MG63 (cell line): Measurements from ENCODE around the gene MET. TPM values are rescaled to one million over a fixed set of nuclear protein-coding genes. Genes with fewer than 3 reads are reported as not detected.
"Not testable (repeated sequence)": the region's sequence is repeated elsewhere in the genome, so short reads cannot be mapped to it uniquely, and the experiment has no call there.

Experiments used
- DNase-seq: peaks from one replicate; pipeline ENCODE4 v3.0.0-alpha.2; 2020
- H3K27me3 ChIP-seq: fragments of 250-450 bp; sonication (Bioruptor Pico); 2 replicates; pipeline ENCODE4 v1.5.1; 2020; ENCODE audit warnings: mild to moderate bottlenecking, moderate library complexity
- H3K36me3 ChIP-seq: fragments of 250-450 bp; sonication (Bioruptor Pico); 2 replicates; pipeline ENCODE4 v1.5.1; 2020; ENCODE audit warnings: mild to moderate bottlenecking, moderate library complexity
- H3K4me3 ChIP-seq: fragments of 250-450 bp; sonication (Bioruptor Pico); 2 replicates; pipeline ENCODE4 v1.5.1; 2020; ENCODE audit warnings: mild to moderate bottlenecking, moderate library complexity
- H3K9me3 ChIP-seq: fragments of 250-450 bp; sonication (Bioruptor Pico); 2 replicates; pipeline ENCODE4 v1.5.1; 2020; ENCODE audit warnings: mild to moderate bottlenecking, moderate library complexity
- total RNA-seq: library from RNA; depleted of rRNA; stranded (reverse); fragments of >200 nt; shearing (Covaris generic); gene quantifications from 2 replicates; pipeline ENCODE4 v1.2.3, GENCODE V29; 2014; ENCODE audit warnings: low replicate concordance

MET gene
- total RNA-seq, 1 experiment from 2014 or later, result 46.7 TPM

GRCh38 chr7:116797612-116798011, 125.6 kb downstream of the MET start:
- Histone ChIP-seq H3K9me3 (no peaks in the 10 kb centered on the region), H3K4me3 (no peak overlapping the region), H3K36me3 (peaks cover 23% of the 10 kb centered on the region), H3K27me3 (no peaks in the 10 kb centered on the region)
- peak; percentile 28 for DNase-seq

- H3K36me3 ChIP-seq, result peaks cover 23% of the 10 kb centered on the region
- H3K9me3 ChIP-seq, result no peaks in the 10 kb centered on the region
- no peaks in the 10 kb centered on the region for H3K27me3 ChIP-seq
- no peak for DNase-seq
- no peak overlapping the region for H3K4me3 ChIP-seq
Measured at GRCh38 chr7:116798232-116798631, 126.2 kb downstream of the MET start.

GRCh38 chr7:116799916-116800315, 127.9 kb downstream of the MET start:
- no peaks in the 10 kb centered on the region for H3K27me3 ChIP-seq
- no peaks in the 10 kb centered on the region for H3K9me3 ChIP-seq
- H3K4me3 ChIP-seq, result no peak overlapping the region
- peak; percentile 30 for DNase-seq
- H3K36me3 ChIP-seq, result peaks cover 23% of the 10 kb centered on the region

- H3K4me3 ChIP-seq, result no peak overlapping the region
- DNase-seq, result no peak
- H3K27me3 ChIP-seq, result no peaks in the 10 kb centered on the region
- no peaks in the 10 kb centered on the region for H3K9me3 ChIP-seq
- H3K36me3 ChIP-seq, result peaks cover 18% of the 10 kb centered on the region
Measured at GRCh38 chr7:116800594-116800993, 128.6 kb downstream of the MET start.

DNA sequence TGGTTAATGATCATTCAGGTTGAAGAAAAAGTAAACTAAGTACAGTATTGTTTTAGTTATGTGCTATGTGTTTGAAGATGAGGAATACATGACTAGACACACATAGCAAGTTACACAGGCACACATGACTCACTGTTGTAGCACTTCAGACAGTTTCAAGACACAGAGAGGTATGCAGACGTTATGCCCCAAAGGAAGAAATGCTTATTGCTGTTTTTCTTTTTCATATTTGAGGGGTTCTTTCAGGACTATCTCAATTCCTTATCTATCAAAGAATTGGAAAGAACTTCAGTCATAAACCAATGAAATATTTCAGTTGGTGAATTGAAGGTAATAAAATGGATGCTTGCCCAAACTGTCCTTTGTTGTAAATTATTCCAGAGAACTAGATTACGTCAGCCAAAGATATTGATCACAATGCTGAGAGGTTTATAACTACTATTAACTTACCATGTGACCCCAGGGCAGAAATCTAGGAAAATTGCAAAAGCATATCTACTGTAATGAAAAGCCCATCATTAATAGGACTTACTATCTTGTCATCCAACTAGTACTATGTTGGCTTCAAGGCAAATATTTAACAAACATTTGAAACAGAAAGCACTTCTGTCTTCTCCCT, 129.2 kb downstream of the MET start:
- Histone ChIP-seq H3K36me3 (peaks cover 12% of the 10 kb centered on the region), H3K9me3 (no peaks in the 10 kb centered on the region), H3K4me3 (no peak overlapping the region), H3K27me3 (no peaks in the 10 kb centered on the region)
- DNase-seq, result peak; percentile 11

- Histone ChIP-seq H3K9me3 (no peaks in the 10 kb centered on the region), H3K27me3 (no peaks in the 10 kb centered on the region), H3K4me3 (no peak overlapping the region), H3K36me3 (peaks cover 7% of the 10 kb centered on the region)
- DNase-seq, result peak; percentile 45
Measured at GRCh38 chr7:116802144-116802745, 130.2 kb downstream of the MET start.

DNA sequence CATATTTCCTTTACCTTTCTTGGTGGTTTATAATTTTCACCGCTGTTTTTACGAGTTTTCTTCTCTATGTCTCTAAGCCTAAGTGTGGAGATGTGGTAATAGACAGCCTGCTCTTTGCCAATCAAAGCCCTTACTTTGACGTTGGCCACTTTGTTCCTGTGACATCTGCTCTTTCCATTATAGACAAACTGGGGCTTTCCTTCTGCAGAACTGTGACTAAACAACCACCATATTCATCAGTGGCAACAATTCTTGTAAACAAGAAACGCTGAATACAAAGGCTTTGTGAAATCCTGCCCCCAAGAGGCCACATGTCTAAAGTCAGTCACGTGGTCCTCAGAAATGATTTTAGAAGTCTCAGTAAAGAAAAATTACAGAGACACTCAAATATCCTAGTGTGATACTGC, 130.8 kb downstream of the MET start:
- Histone ChIP-seq H3K4me3 (no peak overlapping the region), H3K27me3 (no peaks in the 10 kb centered on the region)
- peak; percentile 37 for DNase-seq

GRCh38 chr7:116804471-116804870, 132.5 kb downstream of the MET start:
- Histone ChIP-seq H3K27me3 (no peaks in the 10 kb centered on the region), H3K4me3 (no peak overlapping the region), H3K9me3 (no peaks in the 10 kb centered on the region), H3K36me3 (no peaks in the 10 kb centered on the region)
- DNase-seq, result no peak

More for the DNA sequence above, 130.8 kb downstream of the MET start:
- peaks cover 7% of the 10 kb centered on the region for H3K36me3 ChIP-seq
- H3K9me3 ChIP-seq, result no peaks in the 10 kb centered on the region

GRCh38 chr7:116805100-116805544, 133.1 kb downstream of the MET start:
- no peaks in the 10 kb centered on the region for H3K27me3 ChIP-seq
- H3K4me3 ChIP-seq, result no peak overlapping the region
- no peaks in the 10 kb centered on the region for H3K9me3 ChIP-seq
- no peaks in the 10 kb centered on the region for H3K36me3 ChIP-seq
- peak; percentile 71 for DNase-seq

DNA sequence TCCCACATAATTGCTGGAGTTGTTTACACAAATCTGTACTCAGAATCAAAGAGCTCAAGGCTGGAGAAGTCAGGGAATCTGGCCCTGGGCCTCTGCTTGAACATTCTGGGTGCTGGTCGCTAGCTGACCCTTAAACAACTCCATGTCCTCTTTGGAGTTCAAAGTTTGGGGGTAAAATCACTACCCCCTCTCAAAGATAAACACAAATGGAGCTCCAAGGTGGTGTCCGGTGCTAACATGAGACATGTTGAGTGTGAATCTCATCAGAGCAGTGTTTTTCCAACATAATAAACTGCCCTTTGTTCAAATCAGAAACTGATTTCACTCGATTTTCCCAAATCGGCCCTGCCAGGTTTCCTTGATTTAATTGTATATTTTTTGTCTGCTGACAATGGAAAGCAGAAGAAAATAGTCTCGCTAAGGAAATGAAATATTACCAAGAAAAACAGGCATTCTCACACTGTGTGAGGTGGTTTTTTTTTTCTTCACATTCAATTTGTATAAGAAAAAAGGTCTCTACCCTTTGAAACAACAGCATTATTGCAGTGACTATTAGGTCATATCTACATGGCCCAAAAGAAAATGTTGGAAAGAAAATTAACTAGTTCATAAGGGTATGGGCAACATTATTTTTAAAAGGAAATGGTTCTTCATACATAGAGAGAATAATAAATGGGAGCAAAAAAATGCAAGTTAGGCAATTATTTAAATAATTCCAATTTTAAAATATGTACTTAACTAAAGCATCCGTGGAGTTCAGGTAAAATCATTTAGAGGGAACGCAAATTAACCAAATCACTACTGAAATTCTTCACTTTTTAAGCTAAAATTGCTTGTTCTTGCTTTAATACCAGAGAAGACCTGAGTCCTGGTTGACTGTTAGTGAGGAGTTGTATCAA, 134.3 kb downstream of the MET start:
- H3K27me3 ChIP-seq, result no peaks in the 10 kb centered on the region
- no peaks in the 10 kb centered on the region for H3K9me3 ChIP-seq
- H3K36me3 ChIP-seq, result no peaks in the 10 kb centered on the region
- no peak overlapping the region for H3K4me3 ChIP-seq
- no peak for DNase-seq

- Histone ChIP-seq H3K36me3 (no peaks in the 10 kb centered on the region), H3K9me3 (no peaks in the 10 kb centered on the region), H3K4me3 (no peak overlapping the region), H3K27me3 (no peaks in the 10 kb centered on the region)
- no peak for DNase-seq
Measured at GRCh38 chr7:116807011-116807560, 135.1 kb downstream of the MET start.

DNA sequence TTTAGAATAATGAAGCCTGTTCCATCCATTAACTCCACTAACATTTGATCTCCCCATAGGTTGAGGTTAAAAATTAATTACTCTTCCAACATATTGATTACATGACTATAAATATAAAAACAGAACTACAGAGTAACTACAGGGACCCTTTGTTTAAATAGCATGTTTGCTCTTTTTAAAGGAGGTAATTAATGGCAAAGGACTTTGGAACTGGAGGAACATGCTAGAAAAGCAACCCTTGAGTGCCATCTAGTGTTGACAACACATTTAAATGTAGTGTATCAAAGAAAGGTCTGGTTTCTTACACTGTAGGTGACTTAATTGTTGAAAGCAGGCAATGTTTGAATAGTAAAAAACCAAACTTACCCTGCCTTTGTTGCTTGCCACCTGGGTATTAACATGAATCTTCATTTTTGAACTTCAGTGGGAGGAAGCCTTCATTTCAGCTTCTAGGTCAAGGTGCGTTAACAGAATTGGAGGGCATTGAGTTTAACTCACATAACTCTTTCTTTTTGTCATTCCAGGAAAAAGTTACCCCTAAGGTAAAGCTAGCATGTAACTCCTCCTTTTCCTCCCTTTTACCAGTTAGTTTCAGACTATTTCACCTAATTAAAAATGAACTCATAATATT, 137.8 kb downstream of the MET start:
- no peaks in the 10 kb centered on the region for H3K36me3 ChIP-seq
- no peaks in the 10 kb centered on the region for H3K27me3 ChIP-seq
- no peak for DNase-seq
- H3K4me3 ChIP-seq, result no peak overlapping the region
- H3K9me3 ChIP-seq, result no peaks in the 10 kb centered on the region

- no peaks in the 10 kb centered on the region for H3K36me3 ChIP-seq
- H3K4me3 ChIP-seq, result no peak overlapping the region
- DNase-seq, result no peak
- H3K9me3 ChIP-seq, result no peaks in the 10 kb centered on the region
- H3K27me3 ChIP-seq, result no peaks in the 10 kb centered on the region
Measured at GRCh38 chr7:116810267-116811116, 138.5 kb downstream of the MET start.

DNA sequence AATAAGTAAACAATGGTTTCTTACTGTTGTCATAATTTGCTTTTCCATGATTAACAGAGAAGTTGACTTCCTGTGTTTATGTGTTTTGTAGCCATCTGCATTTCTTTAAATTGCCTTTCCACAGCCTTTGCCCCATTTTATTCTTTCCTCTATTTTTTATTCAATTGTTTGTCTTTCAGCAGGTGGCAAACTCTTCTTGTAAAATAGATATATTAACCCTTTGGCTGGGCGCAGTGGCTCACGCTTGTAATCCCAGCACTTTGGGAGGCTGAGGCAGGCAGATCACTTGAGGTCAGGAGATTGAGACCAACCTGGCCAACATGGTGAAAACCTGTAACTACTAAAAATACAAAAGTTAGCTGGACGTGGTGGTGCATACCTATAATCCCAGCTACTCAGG, 139.8 kb downstream of the MET start:
- H3K36me3 ChIP-seq, result no peaks in the 10 kb centered on the region
- no peak for DNase-seq
- no peaks in the 10 kb centered on the region for H3K9me3 ChIP-seq
- no peak overlapping the region for H3K4me3 ChIP-seq
- no peaks in the 10 kb centered on the region for H3K27me3 ChIP-seq

DNA sequence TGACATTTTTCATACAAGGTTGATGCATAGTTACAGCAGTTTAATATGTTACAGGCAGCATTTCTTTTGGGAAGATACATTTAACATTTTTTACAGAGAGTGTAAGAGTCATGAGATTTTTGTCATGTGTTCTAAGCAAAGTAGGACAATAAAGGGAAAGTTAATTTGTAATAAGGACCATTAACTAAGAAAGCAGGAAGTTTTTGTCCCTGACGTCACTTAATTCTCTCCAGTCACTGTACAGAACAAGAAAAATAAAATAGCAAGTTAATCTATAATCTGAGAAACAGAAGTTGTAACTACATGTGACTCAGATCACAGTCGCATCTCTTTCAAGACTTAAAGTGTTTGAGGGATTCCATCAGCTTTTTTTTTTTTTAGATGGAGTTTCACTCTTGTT, 140.9 kb downstream of the MET start:
- no peaks in the 10 kb centered on the region for H3K9me3 ChIP-seq
- no peak for DNase-seq
- H3K4me3 ChIP-seq, result no peak overlapping the region
- no peaks in the 10 kb centered on the region for H3K27me3 ChIP-seq
- H3K36me3 ChIP-seq, result no peaks in the 10 kb centered on the region

GRCh38 chr7:116813371-116813770, 141.4 kb downstream of the MET start:
- H3K36me3 ChIP-seq, H3K9me3 ChIP-seq, H3K4me3 ChIP-seq, DNase-seq, H3K27me3 ChIP-seq: not testable (repeated sequence)
